K562 (cell line): Measurements from ENCODE around the gene PTPN14. TPM values are rescaled to one million over a fixed set of nuclear protein-coding genes. Genes with fewer than 3 reads are reported as not detected.

Experiments used
- ATAC-seq: fragments of 200-7000 bp; cut with Tn5 transposase; 3 replicates; pipeline ENCODE4 v1.9.1; 2020; ENCODE audit warnings: moderate library complexity
- BruUV-seq: library from RNA; stranded (reverse); fragments of 400-500 nt; replicated peaks from 2 replicates; lab custom pipeline; 2021; lab: Mats Ljungman, UMichigan
- CTCF ChIA-PET: fragments of 300-600 bp; formaldehyde crosslinking; extraction: SDS; loops from one replicate; lab custom pipeline; 2021; ENCODE audit warnings: low intra/inter-chr PET ratio; lab: Yijun Ruan, JAX
- POLR2A ChIA-PET: fragments of 300-600, 350-650 bp; sonication (Branson Sonifier 250); formaldehyde crosslinking; extraction: SDS; loops from one replicate; lab custom pipeline; 2021; ENCODE audit warnings: antibody characterized with exemption, inconsistent platforms; lab: Yijun Ruan, JAX
- DNase-seq, 4 experiments: peaks; one replicate each; pipeline versions ENCODE4 v3.0.0 to v3.0.0-alpha.2; 2011 to 2018; ENCODE audit warnings: low spot score in 3 of 4, mixed read lengths in 3 of 4; ENCODE audit errors: extremely low read depth in 1 of 4
- FAIRE-seq: peaks from 2 replicates; lab custom pipeline; 2011; peaks lifted over from hg19 to GRCh38; lab: Jason Lieb, UNC
- H2AFZ ChIP-seq: 2 replicates; pipeline ENCODE4 v1.6.0; 2011; ENCODE audit warnings: low read depth, low read length, control low read depth, inconsistent platforms
- H3K27ac ChIP-seq: fragments of 200-600 bp; 3 replicates; pipeline ENCODE4 v1.8.0; 2011; ENCODE audit warnings: low read depth, mild to moderate bottlenecking, control low read depth, inconsistent platforms, low read length, moderate library complexity, mixed read lengths; ENCODE audit errors: extremely low read depth
- H3K27me3 ChIP-seq, 2 experiments: fragments of 300-600 bp in 1 of 2; 2 replicates in 1 of 2; 3 replicates in 1 of 2; pipeline versions ENCODE4 v1.6.0 to v1.8.0; 2011; ENCODE audit warnings: inconsistent platforms in 2 of 2, low read length in 2 of 2, mild to moderate bottlenecking in 1 of 2, mixed read lengths in 1 of 2, moderate library complexity in 1 of 2; ENCODE audit not compliant: control insufficient read depth in 2 of 2, insufficient read depth in 2 of 2
- H3K36me3 ChIP-seq: fragments of 300-600 bp; 3 replicates; pipeline ENCODE4 v1.8.0; 2011; ENCODE audit warnings: mild to moderate bottlenecking, low read length, inconsistent platforms; ENCODE audit not compliant: control insufficient read depth, insufficient read depth
- H3K4me1 ChIP-seq, 2 experiments: fragments of 200-600 bp in 1 of 2; replicated peaks in 1 of 2; 2 replicates in 1 of 2; 3 replicates in 1 of 2; pipeline versions ENCODE4 v1.5.1 to v1.8.0; 2011; ENCODE audit warnings: inconsistent platforms in 2 of 2, low read length in 2 of 2, mild to moderate bottlenecking in 1 of 2, mixed read lengths in 1 of 2, moderate library complexity in 1 of 2; ENCODE audit not compliant: control insufficient read depth in 2 of 2, insufficient read depth in 2 of 2
- H3K4me2 ChIP-seq: 2 replicates; pipeline ENCODE4 v1.6.1; 2011; ENCODE audit warnings: low read length, control low read depth, inconsistent platforms, mixed read lengths; ENCODE audit not compliant: insufficient read depth
- H3K4me3 ChIP-seq: fragments of 200-600 bp; sonication (generic), shearing (Covaris generic); 2 replicates; pipeline ENCODE4 v1.5.1; 2016; ENCODE audit warnings: control low read depth, inconsistent platforms
- H3K79me2 ChIP-seq: fragments of 200-600 bp; 3 replicates; pipeline ENCODE4 v1.8.0; 2011; ENCODE audit warnings: low read length, inconsistent platforms; ENCODE audit not compliant: control insufficient read depth, insufficient read depth
- H3K9ac ChIP-seq, 2 experiments: 2 replicates each; pipeline versions ENCODE4 v1.6.0 to v1.6.1; 2011; ENCODE audit warnings: low read depth in 2 of 2, low read length in 2 of 2, control low read depth in 1 of 2, inconsistent platforms in 1 of 2, mild to moderate bottlenecking in 1 of 2, mixed read lengths in 1 of 2; ENCODE audit not compliant: insufficient read depth in 1 of 2
- H3K9me1 ChIP-seq: one replicate; pipeline ENCODE4 v1.6.0; 2011; ENCODE audit warnings: inconsistent platforms, mild to moderate bottlenecking, low read length, moderate library complexity; ENCODE audit not compliant: control insufficient read depth, insufficient read depth
- H3K9me3 ChIP-seq: replicated peaks from 2 replicates; pipeline ENCODE4 v1.5.1; 2011; ENCODE audit warnings: low read depth, low read length, inconsistent platforms; ENCODE audit not compliant: control insufficient read depth, insufficient read depth
- H4K20me1 ChIP-seq: replicated peaks from 2 replicates; pipeline ENCODE4 v1.6.1; 2011; ENCODE audit warnings: low read length, inconsistent platforms, mixed read lengths; ENCODE audit not compliant: control insufficient read depth, insufficient read depth
- CTCF ChIP-seq, 3 experiments: IDR thresholded peaks in 2 of 3; conservative IDR thresholded peaks in 1 of 3; 2 replicates each; pipeline ENCODE4 v1.5.1; 2011 to 2012; ENCODE audit warnings: low read length in 3 of 3, mild to moderate bottlenecking in 3 of 3, control low read depth in 2 of 3, improper control_type of control experiment in 1 of 3, inconsistent platforms in 1 of 3, low read depth in 1 of 3, mixed read lengths in 1 of 3, moderate library complexity in 1 of 3; ENCODE audit not compliant: insufficient read depth in 2 of 3
- RBM14 ChIP-seq: fragments of 200-400 bp; formaldehyde crosslinking; IDR thresholded peaks from 2 replicates; pipeline ENCODE4 v1.6.1; 2018; ENCODE audit warnings: low read depth, mild to moderate bottlenecking, low read length, moderate library complexity, borderline replicate concordance; ENCODE audit not compliant: insufficient read depth
- WGBS: fragments of 100-300 bp; shearing (Covaris generic); methylation state at CpG from one replicate; pipeline ENCODE4 v1.1.6; 2016; ENCODE audit warnings: low coverage, mixed read lengths; ENCODE audit not compliant: insufficient coverage; ENCODE audit errors: missing lambda C conversion rate; 5-methylcytosine and 5-hydroxymethylcytosine counted together
- in situ Hi-C: fragments of 300-500 bp; cut with MboI; formaldehyde crosslinking; loops from 4 replicates; pipeline ENCODE4 v1.15.0; 2018; ENCODE audit warnings: inconsistent platforms, mixed read lengths
- intact Hi-C: fragments of 100-400 bp; cut with micrococcal nuclease; formaldehyde crosslinking; loops from 2 replicates; pipeline ENCODE4 v1.14.2; 2022
- polyA plus RNA-seq, 8 experiments: library from polyadenylated mRNA; depleted of rRNA in 4 of 8; stranded (reverse) in 5 of 8; unstranded in 3 of 8; fragments of >200 nt; fragmentation: Nextera tagmentation in 2 of 8; fragmentation: Illumina TruSeq in 1 of 8; extraction: Ambion mirVana in 2 of 8; extraction: Trizol in 1 of 8; gene quantifications; 2 replicates each; pipeline versions ENCODE4 v1.2.1 to v1.2.3, GENCODE V29; 2011 to 2014; ENCODE audit warnings: inconsistent platforms in 1 of 8, missing spikeins in 1 of 8
- total RNA-seq, 7 experiments: library from RNA; depleted of rRNA in 6 of 7; stranded (reverse); fragments of >200 nt in 6 of 7; fragmentation: Illumina TruSeq in 2 of 7; extraction: Trizol in 2 of 7; gene quantifications; 2 replicates each; pipeline versions ENCODE4 v1.2.1 to v1.2.3, GENCODE V29; 2011 to 2021; ENCODE audit warnings: low replicate concordance in 1 of 7

The PTPN14 gene
- total and polyA plus RNA-seq, 9 of the 15 experiments (the other 6 are each of a cell fraction or from before 2014, with no cell fraction given), result 0.01 to 0.29 (median 0.04) TPM; not detected in 6

- no TSS peak for BruUV-seq
- WGBS, result 3% methylated on average over 5 of the region's 5 CpGs
- no peak overlapping the region for H3K27ac ChIP-seq
- no peak for DNase-seq
- H4K20me1 ChIP-seq, result no peaks in the 10 kb centered on the region
- no peaks in the 10 kb centered on the region for H3K9me1 ChIP-seq
- no peak overlapping the region for H2AFZ ChIP-seq
- intact Hi-C loops, result no loop called here
- H3K79me2 ChIP-seq, result no peaks in the 10 kb centered on the region
- H3K9me3 ChIP-seq, result no peaks in the 10 kb centered on the region
- FAIRE-seq, result no peak
- ChIA-PET CTCF (no interaction called here), POLR2A (no interaction called here)
- H3K36me3 ChIP-seq, result no peaks in the 10 kb centered on the region
- peak; percentile 60; the same call in 2 of the 3 replicates for ATAC-seq
- H3K4me1 ChIP-seq, result no peaks in the 10 kb centered on the region
- in situ Hi-C loops, result no loop called here
- H3K9ac ChIP-seq, result no peak overlapping the region
- H3K27me3 ChIP-seq, result peaks cover 0 to 2% of the 10 kb centered on the region in 2 experiments; a peak in 3 of 5 replicates
- peak in 2 of 3 experiments; percentile 7 to 10; a peak in 1 of 6 replicates for TF ChIP-seq CTCF (IDR thresholded peaks at IDR 0.05 in 2 of 3, conservative IDR thresholded peaks at IDR 0.05 in 1 of 3; ENCODE audit: insufficient read depth in 2 of 3, low read depth in 1 of 3, low read length in 3 of 3)
- TF ChIP-seq RBM14, result no peak
- no peak overlapping the region for H3K4me3 ChIP-seq
- no peak overlapping the region for H3K4me2 ChIP-seq
Observed at GRCh38 chr1:214590696-214591095, 39.3 kb upstream of the PTPN14 start.
